NOMO-1 treated with dmso at 0.1 percent for 144 hours (cell line): Measurements from ENCODE around the gene PIBF1.

ENCODE experiments used
- DNase-seq: peaks from one replicate; lab custom pipeline; 2025; ENCODE audit not compliant: unreplicated experiment; lab: John Stamatoyannopoulos, UW

Gene PIBF1

DNA sequence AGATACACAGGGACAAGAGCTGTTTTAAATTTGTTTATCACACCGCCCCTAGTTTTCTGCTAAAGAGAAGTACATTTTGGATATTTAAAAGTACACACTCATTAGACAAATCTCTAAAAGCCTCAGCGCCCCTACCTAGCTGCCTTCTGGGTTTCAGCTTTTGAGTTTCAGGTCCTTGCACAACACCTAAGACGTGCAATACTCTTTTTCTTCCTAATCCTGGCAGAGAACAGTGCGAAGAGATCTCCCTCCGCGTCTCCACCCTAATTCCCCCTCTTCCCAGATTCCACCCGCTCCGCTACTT, 276.5 kb downstream of the PIBF1 start:
- DNase-seq = no peak

DNA sequence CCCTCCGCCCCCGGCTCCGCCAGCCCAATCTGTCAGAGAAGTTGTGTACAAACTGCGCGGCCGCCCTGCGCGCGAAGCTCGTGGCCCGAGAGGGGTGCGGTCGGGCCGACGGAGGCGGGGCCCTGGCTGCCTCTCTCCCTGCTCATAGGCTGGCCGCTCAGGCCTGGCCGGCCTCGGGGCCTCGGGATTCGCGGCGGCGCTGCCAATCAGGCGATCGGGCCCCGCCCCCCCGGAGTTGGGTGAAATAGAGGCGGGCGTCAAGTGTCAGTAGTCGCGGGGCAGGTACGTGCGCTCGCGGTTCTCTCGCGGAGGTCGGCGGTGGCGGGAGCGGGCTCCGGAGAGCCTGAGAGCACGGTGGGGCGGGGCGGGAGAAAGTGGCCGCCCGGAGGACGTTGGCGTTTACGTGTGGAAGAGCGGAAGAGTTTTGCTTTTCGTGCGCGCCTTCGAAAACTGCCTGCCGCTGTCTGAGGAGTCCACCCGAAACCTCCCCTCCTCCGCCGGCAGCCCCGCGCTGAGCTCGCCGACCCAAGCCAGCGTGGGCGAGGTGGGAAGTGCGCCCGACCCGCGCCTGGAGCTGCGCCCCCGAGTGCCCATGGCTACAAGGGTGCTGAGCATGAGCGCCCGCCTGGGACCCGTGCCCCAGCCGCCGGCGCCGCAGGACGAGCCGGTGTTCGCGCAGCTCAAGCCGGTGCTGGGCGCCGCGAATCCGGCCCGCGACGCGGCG, 277.0 kb downstream of the PIBF1 start, which contains the start of gene KLF5:
TSS of gene KLF5 (plus strand) at position 270 of the 724 bp plus-strand sequence. CDS start at position 593, 323 bp downstream.
- peak; percentile 83 for DNase-seq

DNA sequence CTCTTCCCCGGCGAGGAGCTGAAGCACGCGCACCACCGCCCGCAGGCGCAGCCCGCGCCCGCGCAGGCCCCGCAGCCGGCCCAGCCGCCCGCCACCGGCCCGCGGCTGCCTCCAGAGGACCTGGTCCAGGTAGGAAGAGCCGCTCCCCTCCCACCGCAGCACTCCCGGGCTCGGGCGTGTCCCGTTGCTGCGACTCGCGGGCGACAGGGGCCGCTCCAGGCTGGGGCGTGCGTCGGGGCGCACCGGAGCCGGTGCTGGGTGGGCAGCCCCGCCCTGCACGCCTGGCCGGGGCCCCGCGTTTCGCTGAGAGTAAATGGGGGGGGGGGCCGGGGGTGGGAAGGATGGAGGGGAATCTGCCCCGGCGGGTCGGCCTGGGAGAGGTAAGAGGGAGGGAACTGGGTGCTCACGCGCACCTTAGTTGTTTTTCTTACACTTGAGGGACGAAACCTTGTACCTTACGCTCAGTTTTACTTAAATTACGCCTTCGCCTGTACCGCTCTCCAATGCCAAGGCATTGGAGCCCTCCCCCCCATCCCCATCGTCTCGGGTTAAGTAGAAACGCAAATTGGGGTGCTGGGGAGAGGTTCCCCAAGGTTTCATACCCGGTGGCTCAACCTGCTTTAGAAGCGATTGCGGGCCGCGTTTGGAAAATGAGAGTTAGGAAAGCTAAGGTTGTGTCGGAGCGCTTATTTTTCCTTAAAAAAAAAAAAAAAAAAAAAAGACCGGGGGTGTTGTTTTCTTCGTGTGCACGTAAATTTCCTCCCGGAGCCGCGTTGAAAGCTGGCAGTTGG, 277.7 kb downstream of the PIBF1 start:
- DNase-seq = no peak

DNA sequence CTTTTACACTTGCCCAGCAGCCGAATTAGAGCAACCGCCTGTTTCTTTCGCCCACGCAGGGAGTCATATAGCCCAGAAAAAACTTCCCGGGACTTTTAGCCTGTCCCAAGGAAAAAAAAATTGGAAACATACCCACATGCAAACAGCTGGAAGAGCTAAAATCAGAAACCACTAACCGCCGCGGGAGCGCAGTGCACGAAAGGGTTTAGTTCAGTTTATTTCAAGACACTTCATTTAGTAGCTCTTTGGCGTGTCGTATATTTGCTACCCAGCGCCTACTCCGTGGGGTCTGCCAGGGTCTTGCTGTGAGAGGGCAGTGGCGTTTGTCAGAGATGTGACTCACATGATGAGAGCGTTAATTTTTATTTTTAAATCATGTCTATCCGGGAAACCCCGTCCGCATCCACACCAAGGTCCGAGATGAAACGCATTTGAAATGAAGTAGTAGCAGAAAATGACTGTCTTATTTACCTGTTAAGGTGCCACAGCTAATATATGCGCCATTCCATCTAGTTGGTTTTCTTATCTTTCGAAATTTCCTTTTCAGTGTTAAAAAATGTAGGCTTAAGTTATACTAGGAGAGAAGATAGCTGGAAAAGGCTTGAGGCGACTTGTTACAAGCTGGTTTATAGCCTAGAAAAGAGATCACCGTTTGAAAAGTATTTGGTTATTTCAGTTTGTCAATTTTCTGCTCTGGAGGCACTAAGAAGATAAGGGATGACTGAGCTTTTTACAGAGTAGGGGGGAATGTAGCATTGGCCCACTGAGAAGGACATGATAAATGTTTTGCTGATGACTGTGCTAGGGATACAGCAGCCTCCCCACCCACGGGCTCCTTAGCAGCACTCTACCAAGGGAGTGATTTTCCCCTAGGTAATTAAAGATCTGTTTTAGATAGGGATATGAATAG, 278.6 kb downstream of the PIBF1 start:
- DNase-seq = no peak

DNA sequence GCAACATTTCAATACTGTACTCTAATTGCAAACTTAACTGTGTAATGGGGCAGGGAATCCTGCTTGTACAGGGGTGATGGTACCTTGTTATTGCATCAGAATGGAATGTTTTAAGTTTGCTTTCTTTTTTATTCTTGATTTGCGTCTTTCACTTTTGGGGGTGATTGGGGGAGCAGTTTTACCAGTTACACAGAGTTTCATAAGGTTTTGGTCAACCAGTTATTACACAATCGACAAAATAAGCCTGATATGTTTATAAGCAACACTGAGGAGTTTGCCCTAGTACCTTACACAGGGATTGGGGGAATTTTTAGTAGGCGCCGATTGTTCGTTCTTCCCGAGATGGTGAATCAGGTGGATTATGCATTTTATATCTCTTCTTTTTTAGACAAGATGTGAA, 279.5 kb downstream of the PIBF1 start:
- no peak for DNase-seq

DNA sequence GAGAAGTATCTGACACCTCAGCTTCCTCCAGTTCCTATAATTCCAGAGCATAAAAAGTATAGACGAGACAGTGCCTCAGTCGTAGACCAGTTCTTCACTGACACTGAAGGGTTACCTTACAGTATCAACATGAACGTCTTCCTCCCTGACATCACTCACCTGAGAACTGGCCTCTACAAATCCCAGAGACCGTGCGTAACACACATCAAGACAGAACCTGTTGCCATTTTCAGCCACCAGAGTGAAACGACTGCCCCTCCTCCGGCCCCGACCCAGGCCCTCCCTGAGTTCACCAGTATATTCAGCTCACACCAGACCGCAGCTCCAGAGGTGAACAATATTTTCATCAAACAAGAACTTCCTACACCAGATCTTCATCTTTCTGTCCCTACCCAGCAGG, 279.9 kb downstream of the PIBF1 start:
- DNase-seq = no peak

DNA sequence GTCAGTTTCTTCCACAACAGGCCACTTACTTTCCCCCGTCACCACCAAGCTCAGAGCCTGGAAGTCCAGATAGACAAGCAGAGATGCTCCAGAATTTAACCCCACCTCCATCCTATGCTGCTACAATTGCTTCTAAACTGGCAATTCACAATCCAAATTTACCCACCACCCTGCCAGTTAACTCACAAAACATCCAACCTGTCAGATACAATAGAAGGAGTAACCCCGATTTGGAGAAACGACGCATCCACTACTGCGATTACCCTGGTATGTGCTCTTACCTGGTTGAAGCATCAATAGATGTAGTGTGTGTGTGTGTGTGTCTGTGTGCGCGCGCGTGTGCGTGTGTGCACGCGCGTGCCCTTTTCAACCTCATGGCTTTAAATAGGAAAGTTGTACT, 280.5 kb downstream of the PIBF1 start:
- no peak for DNase-seq

DNA sequence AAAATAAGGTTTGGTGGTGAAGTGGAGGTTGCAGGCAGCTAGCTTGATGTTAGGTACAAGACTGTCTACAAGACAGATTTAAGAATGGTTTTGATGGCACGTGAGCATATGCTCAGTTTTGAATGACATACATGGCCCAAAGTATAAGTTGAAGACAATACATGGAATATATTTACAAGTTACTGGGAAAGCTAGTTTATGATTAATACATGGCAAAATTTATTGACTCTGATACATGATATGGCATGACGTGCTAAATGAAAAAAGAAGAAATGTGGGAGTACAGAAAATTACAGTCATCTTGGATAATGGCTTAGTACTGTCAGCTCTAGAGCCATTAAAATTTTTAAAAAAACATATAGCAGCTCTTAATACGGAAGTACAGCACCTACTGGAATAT, 281.2 kb downstream of the PIBF1 start:
- DNase-seq = no peak

DNA sequence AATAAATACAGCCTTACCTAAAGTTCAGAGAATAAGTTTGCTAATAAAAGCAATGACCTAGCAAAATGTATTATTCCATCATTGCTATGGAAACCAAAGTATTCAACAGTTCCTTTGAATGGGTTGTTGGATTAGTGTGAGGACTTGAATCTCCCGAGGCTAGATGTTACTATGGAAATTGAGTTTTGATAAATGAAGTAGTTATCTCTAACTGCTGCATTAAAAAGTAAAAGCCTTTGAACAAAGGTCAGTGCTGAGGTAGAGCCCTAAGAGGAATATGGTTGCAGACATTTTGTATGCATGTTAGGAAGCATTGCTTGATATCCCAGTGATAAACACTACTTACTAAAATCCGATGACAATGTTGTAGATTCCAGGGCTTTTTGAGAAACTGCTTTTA, 283.1 kb downstream of the PIBF1 start:
- no peak for DNase-seq

DNA sequence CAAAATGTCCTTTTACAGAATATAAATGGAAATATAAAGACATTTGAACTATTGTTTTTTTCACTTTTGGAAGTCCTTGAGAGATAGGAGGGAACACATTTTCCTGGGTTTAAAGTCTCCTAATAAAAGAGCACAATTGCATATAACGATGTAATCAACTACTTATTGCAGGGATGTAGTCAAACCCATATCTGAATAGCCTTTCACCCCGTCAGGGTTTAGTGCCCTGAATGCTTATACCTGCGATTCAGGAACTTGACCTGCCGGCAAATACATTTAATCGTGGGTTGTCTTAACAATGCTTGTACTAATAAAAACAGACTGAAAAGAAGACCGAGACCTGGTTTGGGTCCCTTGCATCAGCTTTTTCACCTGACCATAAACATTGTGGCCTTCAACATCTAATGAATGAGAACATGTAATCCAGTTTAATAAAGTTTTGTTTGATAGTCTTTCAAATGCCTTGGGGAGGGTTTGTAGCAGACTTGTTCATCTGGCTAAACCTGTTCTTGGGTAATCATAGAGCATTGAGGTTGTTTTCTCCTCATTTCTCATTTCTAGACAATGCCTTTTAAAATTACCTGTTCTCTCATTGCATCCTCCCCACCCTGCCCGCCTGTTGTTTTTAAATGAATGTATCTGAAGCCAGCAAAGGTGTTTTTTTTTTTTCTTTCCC, 283.9 kb downstream of the PIBF1 start:
- no peak for DNase-seq
